ENCODE results near the gene SMAP1.

Gene SMAP1

DNA sequence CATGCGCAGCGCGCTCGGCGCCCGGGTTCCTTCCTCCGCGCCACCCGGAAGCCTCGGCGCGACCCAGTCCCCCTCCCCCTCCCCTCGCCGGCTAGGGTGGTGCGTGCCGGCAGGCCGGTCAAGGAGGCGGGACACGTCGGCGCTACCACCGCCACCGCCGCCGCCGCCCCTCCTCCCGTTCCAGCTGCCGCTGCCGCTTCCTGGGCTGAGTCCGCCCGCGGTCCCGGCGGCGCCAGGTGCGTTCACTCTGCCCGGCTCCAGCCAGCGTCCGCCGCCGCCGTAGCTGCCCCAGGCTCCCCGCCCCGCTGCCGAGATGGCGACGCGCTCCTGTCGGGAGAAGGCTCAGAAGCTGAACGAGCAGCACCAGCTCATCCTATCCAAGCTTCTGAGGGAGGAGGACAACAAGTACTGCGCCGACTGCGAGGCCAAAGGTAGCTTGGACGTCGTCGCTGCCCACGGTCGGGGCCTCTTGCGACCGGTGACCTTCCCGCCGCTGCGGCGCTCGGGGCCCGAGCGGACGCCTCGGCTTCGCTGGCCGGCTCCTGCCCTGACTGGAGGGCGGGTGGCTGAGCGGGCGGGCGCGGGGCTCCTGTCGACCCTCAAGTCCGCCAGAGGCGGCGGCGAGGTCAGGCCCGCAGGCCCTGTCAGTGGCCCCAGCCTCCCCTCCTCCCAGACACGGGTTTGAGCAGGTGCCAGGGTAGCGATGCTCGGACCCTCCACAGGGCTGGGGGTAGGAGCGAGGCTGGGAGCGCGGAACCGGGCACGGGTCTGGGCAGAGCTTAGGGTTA is at the start of gene SMAP1:
Gene SMAP1, plus strand, starts transcription at position 173 of the 788 bp plus-strand sequence. Its CDS starts 141 bp downstream, at position 314.
- DNase-seq (ENCODE audit: low spot score): peak; percentile 95

- no peak for DNase-seq (ENCODE audit: low spot score)
Measured at GRCh38 chr6:70620746-70621145, 46.9 kb upstream of the SMAP1 start.

DNA sequence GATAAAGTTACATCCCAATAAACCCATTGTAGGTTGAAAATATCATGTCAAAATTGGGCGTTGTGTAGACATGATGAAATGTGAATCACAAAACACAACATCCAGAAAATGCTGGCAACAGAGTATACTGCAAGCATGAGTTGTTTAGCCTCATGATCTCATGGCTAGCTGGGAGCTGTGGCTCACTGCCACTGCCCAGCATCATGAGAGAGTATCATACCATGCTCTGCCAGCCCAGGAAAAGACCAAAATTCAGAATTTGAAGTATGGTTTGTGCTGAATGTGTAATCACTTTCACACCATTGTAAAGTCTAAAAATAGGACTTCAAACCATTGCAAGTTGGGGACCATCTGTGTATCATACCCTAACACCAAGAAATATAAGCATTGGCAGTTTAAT is 45.2 kb upstream of the SMAP1 start:
- DNase-seq (ENCODE audit: low spot score): no peak

GRCh38 chr6:70625436-70625835 is 42.2 kb upstream of the SMAP1 start:
- no peak for DNase-seq (ENCODE audit: low spot score)

DNA sequence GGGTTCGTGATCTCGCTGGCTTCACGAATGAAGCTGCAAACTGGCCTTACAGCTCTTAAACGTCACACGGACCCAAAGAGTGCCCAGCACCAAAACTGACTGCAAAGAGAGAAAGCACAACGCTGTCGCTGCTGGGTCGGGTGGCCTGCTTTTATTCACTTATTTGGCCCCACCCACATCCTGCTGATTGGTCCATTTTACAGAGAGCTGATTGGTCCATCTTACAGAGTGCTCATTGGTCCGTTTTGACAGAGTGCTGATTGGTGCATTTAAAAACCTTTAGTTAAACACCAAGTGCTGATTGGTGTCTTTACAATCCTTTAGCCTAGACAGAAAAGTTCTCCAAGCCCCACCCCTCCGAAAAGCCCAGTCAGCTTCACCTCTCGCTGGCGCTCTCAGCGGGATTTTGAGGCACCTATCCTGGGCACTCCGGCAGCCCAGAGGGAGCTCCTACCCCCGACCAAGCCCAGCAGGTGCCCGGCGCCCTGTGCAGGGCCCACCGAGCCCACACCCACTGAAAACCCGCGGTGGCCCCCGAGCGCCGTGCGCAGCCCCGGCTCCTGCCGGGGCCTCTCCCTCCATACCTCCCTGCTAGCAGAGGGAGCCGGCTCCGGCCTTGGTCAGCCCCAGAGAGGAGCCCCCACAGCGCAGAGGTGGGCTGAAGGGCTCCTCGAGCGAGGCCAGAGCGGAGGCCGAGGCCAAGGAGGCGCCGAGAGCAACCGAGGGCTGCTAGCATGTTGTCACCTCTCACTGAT is 40.0 kb upstream of the SMAP1 start:
- no peak for DNase-seq (ENCODE audit: low spot score)

- no peak for DNase-seq (ENCODE audit: low spot score)
Measured at GRCh38 chr6:70629929-70630328, 37.8 kb upstream of the SMAP1 start.

- DNase-seq (ENCODE audit: low spot score): no peak
Measured at GRCh38 chr6:70633870-70634269, 33.8 kb upstream of the SMAP1 start.

- no peak for DNase-seq (ENCODE audit: low spot score)
Measured at GRCh38 chr6:70636596-70636995, 31.1 kb upstream of the SMAP1 start.

DNA sequence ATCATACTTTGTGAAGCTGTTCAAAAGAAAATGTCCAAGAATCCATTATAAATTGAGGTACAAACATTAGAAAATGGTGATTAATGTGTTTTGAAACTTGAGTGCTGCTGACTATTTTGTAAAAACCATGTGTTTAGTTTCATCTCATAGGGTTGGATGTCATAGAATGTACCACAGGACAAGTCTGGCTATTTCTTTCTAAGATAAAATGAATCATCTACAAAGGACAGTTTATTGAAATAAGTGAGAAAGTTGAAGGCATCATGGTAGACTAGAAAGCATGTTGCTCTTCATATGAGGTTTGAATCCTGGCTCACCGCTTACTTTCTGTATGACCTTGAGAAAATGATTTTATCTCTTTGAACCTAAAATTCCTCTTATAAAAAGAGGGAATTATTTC is 29.2 kb upstream of the SMAP1 start:
- no peak for DNase-seq (ENCODE audit: low spot score)

- no peak for DNase-seq (ENCODE audit: low spot score)
Measured at GRCh38 chr6:70651326-70651905, 16.3 kb upstream of the SMAP1 start.

GRCh38 chr6:70652216-70652615 is 15.5 kb upstream of the SMAP1 start:
- DNase-seq (ENCODE audit: low spot score): no peak

- no peak for DNase-seq (ENCODE audit: low spot score)
Measured at GRCh38 chr6:70657706-70658105, 10.0 kb upstream of the SMAP1 start.

GRCh38 chr6:70663881-70664466 is 3.7 kb upstream of the SMAP1 start:
- no peak for DNase-seq (ENCODE audit: low spot score)

GRCh38 chr6:70666706-70667105 is 977 bp upstream of the SMAP1 start:
- no peak for DNase-seq (ENCODE audit: low spot score)

GRCh38 chr6:70667256-70667710 is 400 bp upstream of the SMAP1 start:
- DNase-seq (ENCODE audit: low spot score): no peak

DNA sequence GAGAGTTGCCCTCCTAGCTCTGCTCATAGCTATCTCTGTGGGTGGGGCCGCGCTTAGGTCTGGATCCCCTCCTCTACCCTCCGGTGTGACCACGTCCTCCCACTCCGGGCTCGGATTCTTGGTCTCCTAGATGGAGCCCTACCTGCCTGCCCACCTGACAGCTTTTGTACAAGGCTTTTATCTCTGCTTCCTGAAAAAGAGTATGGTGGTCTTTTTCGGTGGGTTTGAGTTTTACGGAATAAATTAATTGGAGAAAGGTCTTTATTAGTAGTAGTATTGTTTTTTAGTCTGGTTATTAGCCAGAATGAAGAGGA is 773 bp downstream of the SMAP1 start:
- DNase-seq (ENCODE audit: low spot score): peak; percentile 63

DNA sequence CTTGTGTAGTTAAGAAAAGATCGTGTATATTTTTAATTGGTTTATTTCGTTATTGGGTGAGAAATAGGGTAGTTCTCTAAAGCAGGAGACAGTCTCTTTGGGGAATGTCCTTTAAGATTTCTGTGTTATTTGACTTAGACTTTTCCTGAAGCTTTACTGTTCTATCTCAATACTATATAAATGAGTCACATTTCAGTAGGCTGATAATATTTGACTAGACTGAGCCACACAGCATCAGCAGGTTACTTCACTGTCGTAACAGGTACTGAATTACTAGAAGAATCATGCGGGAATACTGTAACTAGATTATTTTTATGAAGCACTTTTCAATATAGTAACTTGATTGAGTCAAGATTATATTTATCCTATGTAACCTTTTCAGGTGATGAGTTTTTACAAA is 1.4 kb downstream of the SMAP1 start:
- DNase-seq (ENCODE audit: low spot score): no peak

GRCh38 chr6:70672549-70672948 is 4.9 kb downstream of the SMAP1 start:
- DNase-seq (ENCODE audit: low spot score): no peak

GRCh38 chr6:70673054-70673453 is 5.4 kb downstream of the SMAP1 start:
- no peak for DNase-seq (ENCODE audit: low spot score)

DNA sequence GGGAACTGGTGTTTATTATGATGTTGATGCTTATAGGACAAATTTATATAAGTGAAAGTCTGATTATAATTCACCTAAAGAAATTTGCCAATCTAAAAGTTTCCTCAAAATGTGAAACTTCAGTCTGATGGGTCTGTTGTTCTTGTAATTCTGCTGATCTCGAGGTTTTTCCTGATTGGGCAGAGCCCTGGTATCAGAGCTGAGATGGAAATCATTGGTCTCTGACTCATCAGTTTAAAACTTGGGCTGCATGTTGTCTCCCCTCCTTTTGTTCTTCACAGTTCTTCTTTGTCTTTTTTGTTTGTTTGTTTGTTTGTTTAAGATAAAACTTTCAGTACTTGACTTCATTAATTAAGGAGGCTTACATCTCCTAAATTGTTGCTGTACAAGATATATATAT is 5.9 kb downstream of the SMAP1 start:
- DNase-seq (ENCODE audit: low spot score): no peak

GRCh38 chr6:70675822-70676221 is 8.1 kb downstream of the SMAP1 start:
- DNase-seq (ENCODE audit: low spot score): no peak

DNA sequence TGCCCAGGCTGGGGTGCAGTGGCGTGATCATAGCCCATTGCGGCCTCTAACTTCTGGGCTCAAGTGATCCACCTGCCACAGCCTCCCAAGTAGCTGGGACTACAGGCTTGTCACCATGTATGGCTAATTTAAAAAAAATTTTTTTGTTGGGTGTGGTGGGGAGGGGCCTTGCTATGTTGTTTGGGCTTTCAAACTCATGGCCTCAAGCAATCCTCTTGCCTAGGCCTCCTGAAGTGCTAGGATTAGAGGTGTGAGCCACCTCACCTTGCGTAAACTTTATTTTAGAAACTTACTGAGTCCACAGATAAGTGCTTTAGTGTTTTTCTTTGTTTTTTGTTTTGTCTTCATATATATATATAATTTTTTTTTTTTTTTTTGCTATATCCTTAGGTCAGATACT is 9.1 kb downstream of the SMAP1 start:
- no peak for DNase-seq (ENCODE audit: low spot score)

DNA sequence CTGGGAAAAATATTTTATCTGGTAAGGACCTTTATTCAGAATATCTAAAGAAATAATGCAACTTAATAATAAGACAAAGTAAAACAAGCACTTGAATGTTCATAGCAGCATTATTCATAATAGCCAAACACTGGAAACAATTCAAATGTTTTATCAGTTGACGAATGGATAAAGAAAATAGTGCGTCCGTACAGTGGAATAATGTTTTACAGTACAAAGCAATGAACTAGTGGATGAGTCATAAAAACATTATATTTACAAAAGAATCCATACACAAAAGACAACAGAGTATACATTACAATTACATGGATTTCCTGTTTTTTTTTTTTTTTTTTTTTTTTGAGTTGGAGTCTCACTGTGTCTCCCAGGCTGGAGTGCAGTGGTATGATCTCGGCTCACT is 12.7 kb downstream of the SMAP1 start:
- no peak for DNase-seq (ENCODE audit: low spot score)
